ENCODE data around the gene FNDC8.
"Not testable (repeated sequence)": the region's sequence is repeated elsewhere in the genome, so short reads cannot be mapped to it uniquely, and the experiment has no call there.

The FNDC8 gene

GRCh38 chr17:35086164-35086563 lies 35.3 kb upstream of the FNDC8 start:
- Mint-ChIP-seq H3K27ac (ENCODE audit: low read depth) (peak overlapping the region; percentile 93), H3K4me1 (peaks cover 56% of the 10 kb centered on the region)

GRCh38 chr17:35086931-35087573 lies 34.4 kb upstream of the FNDC8 start:
- Mint-ChIP-seq H3K9me3 (no peaks in the 10 kb centered on the region), H3K4me3 (peak overlapping the region; percentile 95), H3K27me3 (no peaks in the 10 kb centered on the region), H3K4me1 (peaks cover 49% of the 10 kb centered on the region), H3K36me3 (ENCODE audit: insufficient read depth) (peaks cover 12% of the 10 kb centered on the region), H3K27ac (ENCODE audit: low read depth) (peak overlapping the region; percentile 93)
- DNase-seq (ENCODE audit: low spot score in 2 of 2): no peak
- no peak for ATAC-seq (replicated peaks; ENCODE audit: extremely low read depth, poor library complexity, severe bottlenecking)

More at GRCh38 chr17:35086164-35086563, 35.3 kb upstream of the FNDC8 start:
- no peak for DNase-seq (ENCODE audit: low spot score in 2 of 2)
- Mint-ChIP-seq H3K36me3 (ENCODE audit: insufficient read depth) (peaks cover 11% of the 10 kb centered on the region), H3K27me3 (no peaks in the 10 kb centered on the region), H3K9me3 (no peaks in the 10 kb centered on the region), H3K4me3 (peak overlapping the region; percentile 95)
- no peak for ATAC-seq (replicated peaks; ENCODE audit: extremely low read depth, poor library complexity, severe bottlenecking)

GRCh38 chr17:35087731-35088355 lies 33.6 kb upstream of the FNDC8 start:
- H3K36me3 Mint-ChIP-seq (ENCODE audit: insufficient read depth): peaks cover 12% of the 10 kb centered on the region
- H3K4me1 Mint-ChIP-seq: peaks cover 41% of the 10 kb centered on the region
- DNase-seq (ENCODE audit: low spot score in 2 of 2) (no peak), ATAC-seq (replicated peaks; ENCODE audit: extremely low read depth, poor library complexity, severe bottlenecking) (no peak)
- peak overlapping the region; percentile 93 for H3K27ac Mint-ChIP-seq (ENCODE audit: low read depth)
- H3K4me3 Mint-ChIP-seq: peak overlapping the region; percentile 95
- H3K9me3 Mint-ChIP-seq: no peaks in the 10 kb centered on the region
- H3K27me3 Mint-ChIP-seq: no peaks in the 10 kb centered on the region

GRCh38 chr17:35088356-35088880 lies 33.0 kb upstream of the FNDC8 start:
- H3K27me3 Mint-ChIP-seq: no peaks in the 10 kb centered on the region
- peaks cover 12% of the 10 kb centered on the region for H3K36me3 Mint-ChIP-seq (ENCODE audit: insufficient read depth)
- peak overlapping the region; percentile 95 for H3K4me3 Mint-ChIP-seq
- DNase-seq (ENCODE audit: low spot score in 2 of 2) (peak in 1 of 2 donors; percentile 13), ATAC-seq (replicated peaks; ENCODE audit: extremely low read depth, poor library complexity, severe bottlenecking) (no peak)
- H3K27ac Mint-ChIP-seq (ENCODE audit: low read depth): peak overlapping the region; percentile 93
- H3K9me3 Mint-ChIP-seq: no peaks in the 10 kb centered on the region
- H3K4me1 Mint-ChIP-seq: peaks cover 35% of the 10 kb centered on the region

- peak overlapping the region; percentile 93 for H3K27ac Mint-ChIP-seq (ENCODE audit: low read depth)
- H3K36me3 Mint-ChIP-seq (ENCODE audit: insufficient read depth): peaks cover 12% of the 10 kb centered on the region
- DNase-seq (ENCODE audit: low spot score in 2 of 2): peak; percentile 75 to 87
- peak; percentile 80 for ATAC-seq (replicated peaks; ENCODE audit: extremely low read depth, poor library complexity, severe bottlenecking)
- H3K4me1 Mint-ChIP-seq: peaks cover 35% of the 10 kb centered on the region
- H3K9me3 Mint-ChIP-seq: no peaks in the 10 kb centered on the region
- H3K4me3 Mint-ChIP-seq: peak overlapping the region; percentile 95
- no peaks in the 10 kb centered on the region for H3K27me3 Mint-ChIP-seq
Measured at GRCh38 chr17:35088881-35089585, 32.4 kb upstream of the FNDC8 start.

- Mint-ChIP-seq H3K27me3 (no peaks in the 10 kb centered on the region), H3K36me3 (ENCODE audit: insufficient read depth) (peaks cover 12% of the 10 kb centered on the region), H3K9me3 (no peaks in the 10 kb centered on the region), H3K4me1 (peaks cover 35% of the 10 kb centered on the region), H3K4me3 (peak overlapping the region; percentile 95), H3K27ac (ENCODE audit: low read depth) (peak overlapping the region; percentile 93)
- DNase-seq (ENCODE audit: low spot score in 2 of 2) (no peak), ATAC-seq (replicated peaks; ENCODE audit: extremely low read depth, poor library complexity, severe bottlenecking) (peak; percentile 29)
Measured at GRCh38 chr17:35089586-35090296, 31.7 kb upstream of the FNDC8 start.

- ATAC-seq (replicated peaks; ENCODE audit: extremely low read depth, poor library complexity, severe bottlenecking); H3K9me3 Mint-ChIP-seq; H3K27me3 Mint-ChIP-seq; H3K27ac Mint-ChIP-seq (ENCODE audit: low read depth); DNase-seq (ENCODE audit: low spot score in 2 of 2): not testable (repeated sequence)
- peak overlapping the region; percentile 95 for H3K4me3 Mint-ChIP-seq
- H3K36me3 Mint-ChIP-seq (ENCODE audit: insufficient read depth): peaks cover 12% of the 10 kb centered on the region
- H3K4me1 Mint-ChIP-seq: peaks cover 31% of the 10 kb centered on the region
Measured at GRCh38 chr17:35090707-35091106, 30.7 kb upstream of the FNDC8 start.

GRCh38 chr17:35094902-35095301 lies 26.5 kb upstream of the FNDC8 start:
- no peaks in the 10 kb centered on the region for H3K9me3 Mint-ChIP-seq
- no peaks in the 10 kb centered on the region for H3K27me3 Mint-ChIP-seq
- no peak overlapping the region for H3K27ac Mint-ChIP-seq (ENCODE audit: low read depth)
- DNase-seq (ENCODE audit: low spot score in 2 of 2) (no peak), ATAC-seq (replicated peaks; ENCODE audit: extremely low read depth, poor library complexity, severe bottlenecking) (no peak)
- H3K36me3 Mint-ChIP-seq (ENCODE audit: insufficient read depth): peaks cover 6% of the 10 kb centered on the region
- peaks cover 7% of the 10 kb centered on the region for H3K4me1 Mint-ChIP-seq
- no peak overlapping the region for H3K4me3 Mint-ChIP-seq

- no peak for ATAC-seq (replicated peaks; ENCODE audit: extremely low read depth, poor library complexity, severe bottlenecking)
- Mint-ChIP-seq H3K27me3 (no peaks in the 10 kb centered on the region), H3K36me3 (ENCODE audit: insufficient read depth) (peaks cover 8% of the 10 kb centered on the region), H3K9me3 (no peaks in the 10 kb centered on the region), H3K27ac (ENCODE audit: low read depth) (no peak overlapping the region), H3K4me1 (peaks cover 7% of the 10 kb centered on the region), H3K4me3 (no peak overlapping the region)
- DNase-seq (ENCODE audit: low spot score in 2 of 2): no peak
Measured at GRCh38 chr17:35095741-35096140, 25.7 kb upstream of the FNDC8 start.

GRCh38 chr17:35097776-35098175 lies 23.6 kb upstream of the FNDC8 start:
- Mint-ChIP-seq H3K36me3 (ENCODE audit: insufficient read depth) (peaks cover 6% of the 10 kb centered on the region), H3K9me3 (no peaks in the 10 kb centered on the region), H3K27me3 (no peaks in the 10 kb centered on the region), H3K4me3 (no peak overlapping the region), H3K4me1 (peaks cover 7% of the 10 kb centered on the region), H3K27ac (ENCODE audit: low read depth) (no peak overlapping the region)
- DNase-seq (ENCODE audit: low spot score in 2 of 2) (no peak), ATAC-seq (replicated peaks; ENCODE audit: extremely low read depth, poor library complexity, severe bottlenecking) (no peak)

GRCh38 chr17:35099908-35100307 lies 21.5 kb upstream of the FNDC8 start:
- no peaks in the 10 kb centered on the region for H3K9me3 Mint-ChIP-seq
- peaks cover 7% of the 10 kb centered on the region for H3K4me1 Mint-ChIP-seq
- H3K4me3 Mint-ChIP-seq: no peak overlapping the region
- H3K27me3 Mint-ChIP-seq: no peaks in the 10 kb centered on the region
- H3K36me3 Mint-ChIP-seq (ENCODE audit: insufficient read depth): peaks cover 11% of the 10 kb centered on the region
- ATAC-seq (replicated peaks; ENCODE audit: extremely low read depth, poor library complexity, severe bottlenecking) (no peak), DNase-seq (ENCODE audit: low spot score in 2 of 2) (no peak)
- H3K27ac Mint-ChIP-seq (ENCODE audit: low read depth): no peak overlapping the region

GRCh38 chr17:35101036-35101435 lies 20.4 kb upstream of the FNDC8 start:
- ATAC-seq (replicated peaks; ENCODE audit: extremely low read depth, poor library complexity, severe bottlenecking) (no peak), DNase-seq (ENCODE audit: low spot score in 2 of 2) (no peak)
- H3K27me3 Mint-ChIP-seq: no peaks in the 10 kb centered on the region
- H3K27ac Mint-ChIP-seq (ENCODE audit: low read depth): peak overlapping the region; percentile 41
- H3K9me3 Mint-ChIP-seq: no peaks in the 10 kb centered on the region
- H3K4me1 Mint-ChIP-seq: peaks cover 7% of the 10 kb centered on the region
- H3K36me3 Mint-ChIP-seq (ENCODE audit: insufficient read depth): peaks cover 11% of the 10 kb centered on the region
- no peak overlapping the region for H3K4me3 Mint-ChIP-seq
